ENCODE results near the gene TTPAL.

TTPAL gene, protein sequence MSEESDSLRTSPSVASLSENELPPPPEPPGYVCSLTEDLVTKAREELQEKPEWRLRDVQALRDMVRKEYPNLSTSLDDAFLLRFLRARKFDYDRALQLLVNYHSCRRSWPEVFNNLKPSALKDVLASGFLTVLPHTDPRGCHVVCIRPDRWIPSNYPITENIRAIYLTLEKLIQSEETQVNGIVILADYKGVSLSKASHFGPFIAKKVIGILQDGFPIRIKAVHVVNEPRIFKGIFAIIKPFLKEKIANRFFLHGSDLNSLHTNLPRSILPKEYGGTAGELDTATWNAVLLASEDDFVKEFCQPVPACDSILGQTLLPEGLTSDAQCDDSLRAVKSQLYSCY

DNA sequence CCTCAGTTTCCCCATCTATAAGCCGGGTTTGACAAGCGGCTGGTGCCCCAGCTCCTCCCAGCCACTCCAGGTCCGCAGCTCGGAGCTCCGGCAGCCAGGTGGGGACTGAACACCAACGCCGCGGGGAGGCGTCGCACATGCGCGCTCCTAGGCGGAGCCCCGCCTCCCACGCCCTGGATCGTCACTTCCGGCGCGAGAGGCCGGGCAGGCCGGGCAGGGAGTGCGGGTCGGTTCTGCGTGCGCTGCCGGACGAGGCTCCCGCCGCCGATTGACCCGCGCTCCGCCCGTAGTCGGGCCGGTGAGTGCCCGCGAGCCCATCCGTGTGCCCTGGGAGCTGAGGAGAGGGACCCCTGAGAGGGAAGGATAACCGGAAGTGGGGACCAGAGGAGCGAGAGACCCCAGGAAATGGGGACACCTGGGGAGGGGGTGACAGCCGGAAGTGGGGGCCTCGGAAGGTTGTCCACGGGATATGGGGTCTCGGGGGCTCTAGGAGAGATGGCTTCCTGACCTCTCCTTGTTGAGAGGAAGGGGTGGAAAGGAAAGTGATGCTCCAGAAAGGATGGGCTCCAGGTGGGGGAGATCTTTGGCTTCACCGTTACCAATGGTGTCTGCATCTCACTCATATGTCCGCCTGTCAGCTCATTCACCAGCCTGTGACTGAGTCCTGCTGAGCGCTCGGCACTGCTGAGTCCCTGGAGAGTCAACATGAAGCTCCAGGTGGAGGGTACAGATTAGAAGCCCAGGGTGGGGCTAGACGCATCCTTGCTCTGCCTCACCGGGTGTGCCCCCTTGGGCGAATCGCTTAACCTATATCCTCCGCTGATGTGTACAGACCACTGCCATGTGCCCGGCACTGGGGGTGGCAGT, at the start of gene TTPAL:
Gene TTPAL (plus strand): TSS at position 181 of the 867 bp plus-strand sequence. CDS start 4,126 bp downstream, outside the sequence.
- no peak for TF ChIP-seq GATA1 (IDR thresholded peaks at IDR 0.05; ENCODE audit: low read depth, low read length)
- peak; percentile 99 for TF ChIP-seq POLR2A (IDR thresholded peaks at IDR 0.05; ENCODE audit: low read length)
- DNase-seq, result peak; percentile 95 to 96

DNA sequence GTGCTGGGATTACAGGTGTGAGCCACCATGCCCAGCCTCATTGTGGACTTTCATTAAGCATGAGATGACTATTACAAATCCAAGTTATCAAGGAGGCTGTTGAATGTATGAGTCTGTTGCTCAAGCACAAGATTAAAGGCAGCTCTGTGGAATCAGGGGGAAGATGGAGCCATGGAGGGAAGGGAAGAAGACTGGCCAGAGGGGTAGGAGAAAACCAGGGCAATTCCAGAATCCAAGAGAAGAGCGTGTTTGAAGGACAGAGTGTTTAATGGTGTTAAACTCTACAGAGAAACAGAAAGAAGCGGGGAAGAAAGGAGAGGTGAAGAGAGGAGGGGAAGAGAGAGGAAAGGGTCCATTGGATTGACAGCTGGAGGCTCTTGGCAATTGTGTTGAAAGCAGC, 49.8 kb upstream of the TTPAL start:
- no peak for TF ChIP-seq GATA1 (IDR thresholded peaks at IDR 0.05; ENCODE audit: low read depth, low read length)
- TF ChIP-seq POLR2A (IDR thresholded peaks at IDR 0.05; ENCODE audit: low read length), result no peak

DNA sequence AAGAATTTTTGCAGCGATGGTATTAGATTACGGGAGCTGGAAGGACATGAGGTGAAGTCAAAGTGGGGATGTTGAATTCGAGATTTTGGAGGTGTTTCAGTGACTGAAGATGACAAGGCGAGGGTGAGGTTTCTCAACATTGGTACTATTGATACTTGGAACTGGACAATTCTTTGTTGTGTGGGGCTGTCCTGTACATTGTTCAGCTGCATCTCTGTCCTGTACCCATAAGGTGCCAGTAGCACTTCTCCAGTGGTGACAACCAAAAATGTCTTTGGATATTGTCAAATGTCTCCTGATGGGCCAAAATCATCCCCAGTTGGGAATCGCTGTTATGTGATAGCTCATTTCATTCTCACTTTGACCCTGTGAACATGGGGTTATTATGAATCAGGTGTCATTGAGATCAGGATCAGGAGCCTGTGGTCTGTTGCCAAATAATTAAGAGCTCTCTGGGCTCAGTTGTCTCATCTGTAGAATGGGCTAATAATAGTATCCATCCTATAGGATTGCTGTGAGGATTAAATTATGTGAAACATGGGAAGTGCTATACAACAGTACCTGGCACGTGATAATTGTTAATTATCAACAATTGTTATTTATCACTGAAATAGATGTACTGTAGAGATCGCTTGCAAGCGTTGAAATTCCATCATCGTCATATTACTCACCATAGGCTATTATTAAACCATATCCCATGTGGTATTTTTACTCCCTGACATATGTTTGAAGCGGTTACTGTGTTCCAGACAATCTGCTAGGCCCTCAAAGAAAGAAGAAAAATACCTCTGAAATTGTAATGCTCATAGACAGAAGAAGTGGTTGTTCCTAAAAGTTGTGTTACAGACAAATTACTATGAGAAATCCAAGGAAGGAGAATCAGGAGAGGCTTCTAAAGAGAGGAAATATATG, 48.5 kb upstream of the TTPAL start:
- no peak for TF ChIP-seq POLR2A (IDR thresholded peaks at IDR 0.05; ENCODE audit: low read length)
- TF ChIP-seq GATA1 (IDR thresholded peaks at IDR 0.05; ENCODE audit: low read depth, low read length), result no peak

More for the DNA sequence above, 49.8 kb upstream of the TTPAL start:
- no peak for DNase-seq

DNA sequence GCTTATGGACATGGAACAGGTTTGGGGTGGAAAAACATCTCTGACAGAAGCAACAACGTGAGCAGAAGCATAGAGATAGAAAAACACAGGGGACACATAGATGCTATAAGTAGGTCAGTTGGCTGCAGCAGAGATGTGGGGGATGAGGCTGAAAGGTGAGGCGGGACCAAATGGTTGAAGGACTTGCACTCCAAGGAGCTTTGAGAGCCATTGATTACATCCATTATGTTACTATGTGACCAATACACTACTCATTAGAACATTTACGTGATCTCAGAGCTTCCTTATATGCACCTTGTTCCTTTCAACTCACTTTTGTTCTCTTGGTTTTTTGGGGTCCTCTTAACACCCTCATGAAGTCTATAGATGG, 47.9 kb upstream of the TTPAL start:
- TF ChIP-seq GATA1 (IDR thresholded peaks at IDR 0.05; ENCODE audit: low read depth, low read length) (no peak), POLR2A (IDR thresholded peaks at IDR 0.05; ENCODE audit: low read length) (no peak)
- no peak for DNase-seq

More for the DNA sequence above, 48.5 kb upstream of the TTPAL start:
- no peak for DNase-seq

DNA sequence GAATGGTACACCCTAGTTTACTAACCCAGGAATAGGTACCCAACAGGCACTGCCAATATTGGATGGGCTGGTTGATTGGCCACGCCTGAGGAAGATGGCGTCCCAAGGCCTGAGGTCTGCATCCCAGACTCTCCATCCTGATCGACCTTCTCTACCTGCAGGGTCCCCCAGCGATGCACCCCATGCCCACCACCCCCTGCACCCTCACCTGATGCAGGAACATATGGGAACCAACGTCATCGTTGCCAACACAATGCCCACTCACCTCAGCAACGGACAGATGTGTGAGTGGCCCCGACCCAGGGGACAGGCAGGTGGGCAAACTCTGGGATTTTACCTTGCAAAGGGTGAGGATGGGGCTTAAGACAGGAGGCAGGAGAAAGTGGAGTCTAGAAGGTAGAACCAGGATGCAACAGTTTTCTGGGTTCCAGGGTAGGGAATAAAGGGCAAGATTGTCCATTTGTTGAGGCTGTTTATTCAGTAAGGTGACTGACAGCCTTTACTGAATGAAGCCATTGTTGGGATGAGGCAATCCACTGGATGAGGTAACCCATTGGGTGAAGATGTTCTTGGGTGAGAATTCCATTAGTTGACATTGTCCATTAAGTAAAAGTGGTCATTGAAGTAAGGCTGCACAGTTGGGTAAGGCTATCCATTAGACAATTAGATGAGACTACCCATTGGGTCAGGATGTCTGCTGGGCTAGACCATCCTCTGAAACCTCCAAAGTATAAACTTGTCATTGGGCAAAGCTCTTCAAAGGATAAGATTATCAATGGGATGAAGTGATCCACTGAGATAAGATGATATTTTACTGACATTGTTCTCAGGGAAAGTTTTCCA, 47.3 kb upstream of the TTPAL start:
- DNase-seq, result no peak
- TF ChIP-seq POLR2A (IDR thresholded peaks at IDR 0.05; ENCODE audit: low read length), result no peak
- TF ChIP-seq GATA1 (IDR thresholded peaks at IDR 0.05; ENCODE audit: low read depth, low read length), result no peak

DNA sequence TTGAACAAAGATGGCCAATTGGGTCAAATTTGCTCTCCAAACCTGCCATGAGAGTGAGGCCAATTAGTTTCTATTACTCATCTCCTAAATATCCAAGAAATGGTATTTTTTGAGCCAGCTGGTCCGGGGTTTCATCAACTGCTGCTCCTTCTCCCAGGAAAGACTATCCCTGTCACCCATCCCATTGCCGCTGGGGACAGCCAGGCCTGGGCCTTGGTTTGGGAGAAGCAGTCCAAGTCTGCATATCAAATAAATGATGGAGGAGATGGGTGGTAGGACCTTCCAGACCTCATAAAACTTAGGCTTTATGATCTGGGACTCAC, 46.7 kb upstream of the TTPAL start:
- TF ChIP-seq GATA1 (IDR thresholded peaks at IDR 0.05; ENCODE audit: low read depth, low read length), result no peak
- DNase-seq, result no peak

DNA sequence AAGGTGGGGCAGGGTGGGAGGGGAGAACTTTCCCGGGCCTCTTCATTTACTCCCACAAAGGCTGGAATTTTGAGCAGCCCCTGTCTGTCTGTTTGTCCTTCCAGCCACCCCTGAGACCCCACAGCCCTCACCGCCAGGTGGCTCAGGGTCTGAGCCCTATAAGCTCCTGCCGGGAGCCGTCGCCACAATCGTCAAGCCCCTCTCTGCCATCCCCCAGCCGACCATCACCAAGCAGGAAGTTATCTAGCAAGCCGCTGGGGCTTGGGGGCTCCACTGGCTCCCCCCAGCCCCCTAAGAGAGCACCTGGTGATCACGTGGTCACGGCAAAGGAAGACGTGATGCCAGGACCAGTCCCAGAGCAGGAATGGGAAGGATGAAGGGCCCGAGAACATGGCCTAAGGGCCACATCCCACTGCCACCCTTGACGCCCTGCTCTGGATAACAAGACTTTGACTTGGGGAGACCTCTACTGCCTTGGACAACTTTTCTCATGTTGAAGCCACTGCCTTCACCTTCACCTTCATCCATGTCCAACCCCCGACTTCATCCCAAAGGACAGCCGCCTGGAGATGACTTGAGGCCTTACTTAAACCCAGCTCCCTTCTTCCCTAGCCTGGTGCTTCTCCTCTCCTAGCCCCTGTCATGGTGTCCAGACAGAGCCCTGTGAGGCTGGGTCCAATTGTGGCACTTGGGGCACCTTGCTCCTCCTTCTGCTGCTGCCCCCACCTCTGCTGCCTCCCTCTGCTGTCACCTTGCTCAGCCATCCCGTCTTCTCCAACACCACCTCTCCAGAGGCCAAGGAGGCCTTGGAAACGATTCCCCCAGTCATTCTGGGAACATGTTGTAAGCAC, 46.0 kb upstream of the TTPAL start:
- no peak for DNase-seq
- TF ChIP-seq GATA1 (IDR thresholded peaks at IDR 0.05; ENCODE audit: low read depth, low read length), result no peak
- TF ChIP-seq POLR2A (IDR thresholded peaks at IDR 0.05; ENCODE audit: low read length), result no peak

DNA sequence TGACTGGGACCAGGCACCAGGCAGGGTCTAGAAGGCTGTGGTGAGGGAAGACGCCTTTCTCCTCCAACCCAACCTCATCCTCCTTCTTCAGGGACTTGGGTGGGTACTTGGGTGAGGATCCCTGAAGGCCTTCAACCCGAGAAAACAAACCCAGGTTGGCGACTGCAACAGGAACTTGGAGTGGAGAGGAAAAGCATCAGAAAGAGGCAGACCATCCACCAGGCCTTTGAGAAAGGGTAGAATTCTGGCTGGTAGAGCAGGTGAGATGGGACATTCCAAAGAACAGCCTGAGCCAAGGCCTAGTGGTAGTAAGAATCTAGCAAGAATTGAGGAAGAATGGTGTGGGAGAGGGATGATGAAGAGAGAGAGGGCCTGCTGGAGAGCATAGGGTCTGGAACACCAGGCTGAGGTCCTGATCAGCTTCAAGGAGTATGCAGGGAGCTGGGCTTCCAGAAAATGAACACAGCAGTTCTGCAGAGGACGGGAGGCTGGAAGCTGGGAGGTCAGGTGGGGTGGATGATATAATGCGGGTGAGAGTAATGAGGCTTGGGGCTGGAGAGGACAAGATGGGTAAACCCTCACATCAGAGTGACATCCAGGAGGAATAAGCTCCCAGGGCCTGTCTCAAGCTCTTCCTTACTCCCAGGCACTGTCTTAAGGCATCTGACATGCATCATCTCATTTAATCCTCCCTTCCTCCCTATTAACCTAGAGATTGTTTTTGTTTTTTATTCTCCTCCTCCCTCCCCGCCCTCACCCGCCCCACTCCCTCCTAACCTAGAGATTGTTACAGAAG, 45.2 kb upstream of the TTPAL start:
- no peak for DNase-seq
- TF ChIP-seq GATA1 (IDR thresholded peaks at IDR 0.05; ENCODE audit: low read depth, low read length), result no peak
- TF ChIP-seq POLR2A (IDR thresholded peaks at IDR 0.05; ENCODE audit: low read length), result no peak

DNA sequence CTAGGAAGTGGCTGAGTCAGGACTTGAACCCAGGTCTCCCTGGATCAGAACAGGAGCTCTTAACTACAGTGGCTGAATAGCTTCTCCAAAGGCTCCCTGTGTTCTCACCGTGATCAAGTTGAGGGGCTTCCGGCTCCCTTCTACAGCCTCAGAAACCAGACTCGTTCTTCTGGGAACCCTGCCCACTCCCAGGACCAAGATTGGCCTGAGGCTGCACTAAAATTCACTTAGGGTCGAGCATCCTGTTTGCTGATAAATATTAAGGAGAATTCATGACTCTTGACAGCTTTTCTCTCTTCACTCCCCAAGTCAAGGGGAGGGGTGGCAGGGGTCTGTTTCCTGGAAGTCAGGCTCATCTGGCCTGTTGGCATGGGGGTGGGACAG, 44.6 kb upstream of the TTPAL start:
- no peak for TF ChIP-seq GATA1 (IDR thresholded peaks at IDR 0.05; ENCODE audit: low read depth, low read length)
- no peak for TF ChIP-seq POLR2A (IDR thresholded peaks at IDR 0.05; ENCODE audit: low read length)
- DNase-seq, result no peak

DNA sequence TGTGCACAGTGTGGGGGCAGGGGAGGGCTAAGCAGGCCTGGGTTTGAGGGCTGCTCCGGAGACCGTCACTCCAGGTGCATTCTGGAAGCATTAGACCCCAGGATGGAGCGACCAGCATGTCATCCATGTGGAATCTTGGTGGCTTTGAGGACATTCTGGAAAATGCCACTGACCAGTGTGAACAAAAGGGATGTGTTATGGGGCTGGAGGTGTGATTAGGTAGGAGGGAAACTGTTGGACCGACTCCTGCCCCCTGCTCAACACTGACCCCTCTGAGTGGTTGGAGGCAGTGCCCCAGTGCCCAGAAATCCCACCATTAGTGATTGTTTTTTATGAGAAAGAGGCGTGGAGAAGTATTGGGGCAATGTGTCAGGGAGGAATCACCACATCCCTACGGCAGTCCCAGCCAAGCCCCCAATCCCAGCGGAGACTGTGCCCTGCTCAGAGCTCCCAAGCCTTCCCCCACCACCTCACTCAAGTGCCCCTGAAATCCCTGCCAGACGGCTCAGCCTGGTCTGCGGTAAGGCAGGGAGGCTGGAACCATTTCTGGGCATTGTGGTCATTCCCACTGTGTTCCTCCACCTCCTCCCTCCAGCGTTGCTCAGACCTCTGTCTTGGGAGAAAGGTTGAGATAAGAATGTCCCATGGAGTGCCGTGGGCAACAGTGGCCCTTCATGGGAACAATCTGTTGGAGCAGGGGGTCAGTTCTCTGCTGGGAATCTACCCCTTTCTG, 44.0 kb upstream of the TTPAL start:
- no peak for DNase-seq
- TF ChIP-seq GATA1 (IDR thresholded peaks at IDR 0.05; ENCODE audit: low read depth, low read length), result no peak
- no peak for TF ChIP-seq POLR2A (IDR thresholded peaks at IDR 0.05; ENCODE audit: low read length)

Data from erythroblast (primary cell).